HG02973 (cell line): Measurements from ENCODE around the gene CRIP3.
"Not testable (repeated sequence)": the region's sequence is repeated elsewhere in the genome, so short reads cannot be mapped to it uniquely, and the experiment has no call there.

Experiments used
- ATAC-seq: cut with Tn5 transposase; IDR thresholded peaks from one replicate; pipeline ENCODE4 v1.9.1; 2021; ENCODE audit warnings: moderate library complexity; ENCODE audit not compliant: unreplicated experiment

The CRIP3 gene

GRCh38 chr6:43307451-43308100 is 1.1 kb downstream of the CRIP3 start:
- no peak for ATAC-seq

GRCh38 chr6:43306086-43306485 is 2.5 kb downstream of the CRIP3 start:
- ATAC-seq = no peak

GRCh38 chr6:43304882-43305281 is 3.7 kb downstream of the CRIP3 start:
- no peak for ATAC-seq

GRCh38 chr6:43304361-43304760 is 4.3 kb downstream of the CRIP3 start:
- no peak for ATAC-seq

GRCh38 chr6:43303751-43304331 is 4.8 kb downstream of the CRIP3 start:
- ATAC-seq = no peak

- ATAC-seq = not testable (repeated sequence)
Measured at GRCh38 chr6:43303006-43303405, 5.6 kb downstream of the CRIP3 start.

- no peak for ATAC-seq
Measured at GRCh38 chr6:43302126-43302525, 6.5 kb downstream of the CRIP3 start.

GRCh38 chr6:43301081-43301870 is 7.3 kb downstream of the CRIP3 start:
- no peak for ATAC-seq

GRCh38 chr6:43299338-43300293 is 9.0 kb downstream of the CRIP3 start:
- no peak for ATAC-seq

GRCh38 chr6:43298565-43299337 is 9.9 kb downstream of the CRIP3 start:
- ATAC-seq = no peak

GRCh38 chr6:43297644-43298564 is 10.7 kb downstream of the CRIP3 start, which contains the start of gene SLC22A7:
Gene SLC22A7, plus strand, starts transcription at chr6:43298260. Its CDS starts 99 bp downstream, at chr6:43298359.
- ATAC-seq = no peak

GRCh38 chr6:43296780-43297497 is 11.7 kb downstream of the CRIP3 start:
- no peak for ATAC-seq

- no peak for ATAC-seq
Measured at GRCh38 chr6:43295456-43295855, 13.2 kb downstream of the CRIP3 start.

- ATAC-seq = no peak
Measured at GRCh38 chr6:43294536-43294935, 14.1 kb downstream of the CRIP3 start.

- no peak for ATAC-seq
Measured at GRCh38 chr6:43293698-43294097, 14.9 kb downstream of the CRIP3 start.

GRCh38 chr6:43292763-43293318 is 15.8 kb downstream of the CRIP3 start:
- ATAC-seq = no peak

- ATAC-seq = no peak
Measured at GRCh38 chr6:43292341-43292740, 16.3 kb downstream of the CRIP3 start.

- ATAC-seq = no peak
Measured at GRCh38 chr6:43291708-43292107, 16.9 kb downstream of the CRIP3 start.
